ENCODE results near the gene STRN. TPM values are rescaled to one million over a fixed set of nuclear protein-coding genes. Genes with fewer than 3 reads are reported as not detected.

The STRN gene
- polyA plus RNA-seq (2013): 18.7 TPM

- Histone ChIP-seq H3K27ac (ENCODE audit: insufficient read depth in 1 of 2, low read depth in 1 of 2, low read length in 2 of 2, poor library complexity in 1 of 2, severe bottlenecking in 2 of 2) (peak within 1 kb of the TSS; percentile 61 to 84), H3K4me3 (ENCODE audit: control insufficient read depth in 1 of 7, extremely low read depth in 1 of 7, insufficient read depth in 4 of 7, low read depth in 2 of 7, low read length in 6 of 7) (peak within 1 kb of the TSS; percentile 89 to 99 (median 96)), H3K36me3 (ENCODE audit: control insufficient read depth in 4 of 4, insufficient read depth in 4 of 4, low read length in 3 of 4) (peaks cover 0 to 2% (median 0%) of the 10 kb centered on the region in 4 experiments), H3K4me1 (ENCODE audit: control extremely low read depth in 1 of 4, control insufficient read depth in 4 of 4, insufficient read depth in 4 of 4, low read length in 3 of 4) (peaks cover 14 to 28% (median 23%) of the 10 kb centered on the region in 4 experiments), H3K27me3 (replicated peaks in 2 of 5; ENCODE audit: control insufficient read depth in 4 of 5, insufficient read depth in 5 of 5, low read length in 4 of 5) (no peaks in the 10 kb centered on the region), H3K9me3 (ENCODE audit: control extremely low read depth in 1 of 5, control insufficient read depth in 4 of 5, insufficient read depth in 2 of 5, low read depth in 1 of 5, low read length in 4 of 5) (no peaks in the 10 kb centered on the region)
- under 1% methylated on average over 75 of the region's 91 CpGs for WGBS (ENCODE audit: insufficient coverage)
- DNase-seq: peak; percentile 94 to 99 (median 97)
- ChIA-PET POLR2A (no interaction called here), CTCF (interaction anchor here (1.2 kb wide), 1 partner anchor 10 kb away, joined by 3 read pairs; no protein-coding TSS in a partner anchor)
Observed at GRCh38 chr2:36966370-36967235, at the start of gene STRN. TSS of gene STRN (minus strand) at chr2:36966536. CDS start at chr2:36966463, 73 bp downstream.

GRCh38 chr2:37013315-37013641, 46.9 kb upstream of the STRN start:
- no peak for DNase-seq
- H3K9me3 ChIP-seq (ENCODE audit: control extremely low read depth in 1 of 5, control insufficient read depth in 4 of 5, insufficient read depth in 2 of 5, low read depth in 1 of 5, low read length in 4 of 5): no peaks in the 10 kb centered on the region
- peaks cover 17 to 31% (median 27%) of the 10 kb centered on the region in 4 experiments for H3K4me1 ChIP-seq (ENCODE audit: control extremely low read depth in 1 of 4, control insufficient read depth in 4 of 4, insufficient read depth in 4 of 4, low read length in 3 of 4)
- peak overlapping the region; percentile 72 to 86 for H3K27ac ChIP-seq (ENCODE audit: insufficient read depth in 1 of 2, low read depth in 1 of 2, low read length in 2 of 2, poor library complexity in 1 of 2, severe bottlenecking in 2 of 2)
- peaks cover 5 to 28% (median 13%) of the 10 kb centered on the region in 4 experiments for H3K36me3 ChIP-seq (ENCODE audit: control insufficient read depth in 4 of 4, insufficient read depth in 4 of 4, low read length in 3 of 4)
- POLR2A ChIA-PET: no interaction called here
- WGBS (ENCODE audit: insufficient coverage): no CpG with 5 or more reads among the region's 4 CpGs
- CTCF ChIA-PET: interaction anchor here (0.8 kb wide), 1 partner anchor 17 kb away, joined by 3 read pairs; no protein-coding TSS in a partner anchor
- no peaks in the 10 kb centered on the region for H3K27me3 ChIP-seq (replicated peaks in 2 of 5; ENCODE audit: control insufficient read depth in 4 of 5, insufficient read depth in 5 of 5, low read length in 4 of 5)
- H3K4me3 ChIP-seq (ENCODE audit: control insufficient read depth in 1 of 7, extremely low read depth in 1 of 7, insufficient read depth in 4 of 7, low read depth in 2 of 7, low read length in 6 of 7): peak overlapping the region in 6 of 7 experiments; percentile 29 to 78 (median 56)

GRCh38 chr2:37011130-37011529, 44.8 kb upstream of the STRN start:
- 11% methylated on average over 3 of the region's 5 CpGs for WGBS (ENCODE audit: insufficient coverage)
- Histone ChIP-seq H3K27ac (ENCODE audit: insufficient read depth in 1 of 2, low read depth in 1 of 2, low read length in 2 of 2, poor library complexity in 1 of 2, severe bottlenecking in 2 of 2) (no peak overlapping the region), H3K36me3 (ENCODE audit: control insufficient read depth in 4 of 4, insufficient read depth in 4 of 4, low read length in 3 of 4) (peaks cover 9 to 27% (median 17%) of the 10 kb centered on the region in 4 experiments), H3K4me3 (ENCODE audit: control insufficient read depth in 1 of 7, extremely low read depth in 1 of 7, insufficient read depth in 4 of 7, low read depth in 2 of 7, low read length in 6 of 7) (peak overlapping the region in 2 of 7 experiments; percentile 1 to 32), H3K9me3 (ENCODE audit: control extremely low read depth in 1 of 5, control insufficient read depth in 4 of 5, insufficient read depth in 2 of 5, low read depth in 1 of 5, low read length in 4 of 5) (no peaks in the 10 kb centered on the region), H3K4me1 (ENCODE audit: control extremely low read depth in 1 of 4, control insufficient read depth in 4 of 4, insufficient read depth in 4 of 4, low read length in 3 of 4) (peaks cover 17 to 31% (median 27%) of the 10 kb centered on the region in 4 experiments), H3K27me3 (replicated peaks in 2 of 5; ENCODE audit: control insufficient read depth in 4 of 5, insufficient read depth in 5 of 5, low read length in 4 of 5) (no peaks in the 10 kb centered on the region)
- DNase-seq: peak; percentile 4 to 37 (median 31)
- CTCF ChIA-PET: interaction anchor here (1.0 kb wide), 1 partner anchor 29 kb away, joined by 3 read pairs; no protein-coding TSS in a partner anchor
- POLR2A ChIA-PET: no interaction called here

- H3K27ac ChIP-seq (ENCODE audit: insufficient read depth in 1 of 2, low read depth in 1 of 2, low read length in 2 of 2, poor library complexity in 1 of 2, severe bottlenecking in 2 of 2): no peak overlapping the region
- ChIA-PET POLR2A (no interaction called here), CTCF (interaction anchor here (0.9 kb wide), 1 partner anchor 36 kb away, joined by 3 read pairs; no protein-coding TSS in a partner anchor)
- peak; percentile 33 to 68 (median 60) for DNase-seq
- 56% methylated on average over 7 of the region's 8 CpGs for WGBS (ENCODE audit: insufficient coverage)
- H3K4me3 ChIP-seq (ENCODE audit: control insufficient read depth in 1 of 7, extremely low read depth in 1 of 7, insufficient read depth in 4 of 7, low read depth in 2 of 7, low read length in 6 of 7): peak overlapping the region in 1 of 7 experiments; percentile 63
- peaks cover 31 to 60% (median 42%) of the 10 kb centered on the region in 4 experiments for H3K36me3 ChIP-seq (ENCODE audit: control insufficient read depth in 4 of 4, insufficient read depth in 4 of 4, low read length in 3 of 4)
- H3K27me3 ChIP-seq (replicated peaks in 2 of 5; ENCODE audit: control insufficient read depth in 4 of 5, insufficient read depth in 5 of 5, low read length in 4 of 5): no peaks in the 10 kb centered on the region
- H3K9me3 ChIP-seq (ENCODE audit: control extremely low read depth in 1 of 5, control insufficient read depth in 4 of 5, insufficient read depth in 2 of 5, low read depth in 1 of 5, low read length in 4 of 5): no peaks in the 10 kb centered on the region
- H3K4me1 ChIP-seq (ENCODE audit: control extremely low read depth in 1 of 4, control insufficient read depth in 4 of 4, insufficient read depth in 4 of 4, low read length in 3 of 4): peaks cover 0 to 10% (median 4%) of the 10 kb centered on the region in 4 experiments
Observed at GRCh38 chr2:37005118-37005868, 39.0 kb upstream of the STRN start.

- Histone ChIP-seq H3K27me3 (replicated peaks in 2 of 5; ENCODE audit: control insufficient read depth in 4 of 5, insufficient read depth in 5 of 5, low read length in 4 of 5) (no peaks in the 10 kb centered on the region), H3K4me1 (ENCODE audit: control extremely low read depth in 1 of 4, control insufficient read depth in 4 of 4, insufficient read depth in 4 of 4, low read length in 3 of 4) (peaks cover 0 to 10% (median 4%) of the 10 kb centered on the region in 4 experiments), H3K27ac (ENCODE audit: insufficient read depth in 1 of 2, low read depth in 1 of 2, low read length in 2 of 2, poor library complexity in 1 of 2, severe bottlenecking in 2 of 2) (no peak overlapping the region), H3K9me3 (ENCODE audit: control extremely low read depth in 1 of 5, control insufficient read depth in 4 of 5, insufficient read depth in 2 of 5, low read depth in 1 of 5, low read length in 4 of 5) (no peaks in the 10 kb centered on the region), H3K36me3 (ENCODE audit: control insufficient read depth in 4 of 4, insufficient read depth in 4 of 4, low read length in 3 of 4) (peaks cover 41 to 73% (median 43%) of the 10 kb centered on the region in 4 experiments), H3K4me3 (ENCODE audit: control insufficient read depth in 1 of 7, extremely low read depth in 1 of 7, insufficient read depth in 4 of 7, low read depth in 2 of 7, low read length in 6 of 7) (no peak overlapping the region)
- CTCF ChIA-PET: interaction anchor here (1.3 kb wide), 1 partner anchor 14 kb away, joined by 5 read pairs; no protein-coding TSS in a partner anchor
- no CpG with 5 or more reads among the region's 2 CpGs for WGBS (ENCODE audit: insufficient coverage)
- no peak for DNase-seq
- POLR2A ChIA-PET: no interaction called here
Observed at GRCh38 chr2:37000988-37001556, 34.7 kb upstream of the STRN start.

GRCh38 chr2:37000318-37000717, 34.0 kb upstream of the STRN start:
- ChIA-PET CTCF (no interaction called here), POLR2A (no interaction called here)
- H3K36me3 ChIP-seq (ENCODE audit: control insufficient read depth in 4 of 4, insufficient read depth in 4 of 4, low read length in 3 of 4): peaks cover 37 to 71% (median 41%) of the 10 kb centered on the region in 4 experiments
- H3K27ac ChIP-seq (ENCODE audit: insufficient read depth in 1 of 2, low read depth in 1 of 2, low read length in 2 of 2, poor library complexity in 1 of 2, severe bottlenecking in 2 of 2): no peak overlapping the region
- H3K27me3 ChIP-seq (replicated peaks in 2 of 5; ENCODE audit: control insufficient read depth in 4 of 5, insufficient read depth in 5 of 5, low read length in 4 of 5): no peaks in the 10 kb centered on the region
- no peak for DNase-seq
- no peaks in the 10 kb centered on the region for H3K9me3 ChIP-seq (ENCODE audit: control extremely low read depth in 1 of 5, control insufficient read depth in 4 of 5, insufficient read depth in 2 of 5, low read depth in 1 of 5, low read length in 4 of 5)
- H3K4me3 ChIP-seq (ENCODE audit: control insufficient read depth in 1 of 7, extremely low read depth in 1 of 7, insufficient read depth in 4 of 7, low read depth in 2 of 7, low read length in 6 of 7): no peak overlapping the region
- peaks cover 0 to 5% (median 2%) of the 10 kb centered on the region in 4 experiments for H3K4me1 ChIP-seq (ENCODE audit: control extremely low read depth in 1 of 4, control insufficient read depth in 4 of 4, insufficient read depth in 4 of 4, low read length in 3 of 4)
- WGBS (ENCODE audit: insufficient coverage): 92% methylated on average over 5 of the region's 6 CpGs
